Osteoblast (primary cell): ENCODE results near the gene SRPK2. TPM values are rescaled to one million over a fixed set of nuclear protein-coding genes. Genes with fewer than 3 reads are reported as not detected.

Source experiments
- DNase-seq: peaks from one replicate; pipeline ENCODE4 v3.0.0; 2011; ENCODE audit warnings: low spot score, mixed read lengths; ENCODE audit not compliant: insufficient read length; ENCODE audit errors: missing footprints
- H2AFZ ChIP-seq: 2 replicates; pipeline ENCODE4 v1.6.0; 2011; ENCODE audit warnings: mild to moderate bottlenecking, low read length
- H3K27ac ChIP-seq: 2 replicates; pipeline ENCODE4 v1.5.1; 2011; ENCODE audit warnings: mild to moderate bottlenecking, low read depth, low read length, moderate library complexity
- H3K27me3 ChIP-seq: 2 replicates; pipeline ENCODE4 v1.6.0; 2012; ENCODE audit warnings: mild to moderate bottlenecking, control low read depth, inconsistent platforms, low read length, moderate library complexity; ENCODE audit not compliant: insufficient read depth
- H3K36me3 ChIP-seq: 2 replicates; pipeline ENCODE4 v1.5.1; 2011; ENCODE audit warnings: mild to moderate bottlenecking, low read length, control low read depth, moderate library complexity; ENCODE audit not compliant: insufficient read depth
- H3K4me1 ChIP-seq: 2 replicates; pipeline ENCODE4 v1.5.1; 2011; ENCODE audit warnings: mild to moderate bottlenecking, low read length, control low read depth, moderate library complexity; ENCODE audit not compliant: insufficient read depth
- H3K4me2 ChIP-seq: 2 replicates; pipeline ENCODE4 v1.6.0; 2011; ENCODE audit warnings: mild to moderate bottlenecking, low read length; ENCODE audit not compliant: insufficient read depth
- H3K4me3 ChIP-seq: fragments of 200-600 bp; sonication (generic); 3 replicates; pipeline ENCODE4 v1.5.1; 2012; ENCODE audit warnings: mild to moderate bottlenecking, low read length, inconsistent platforms; ENCODE audit not compliant: insufficient read depth
- H3K79me2 ChIP-seq: 2 replicates; pipeline ENCODE4 v1.6.0; 2012; ENCODE audit warnings: mild to moderate bottlenecking, low read length, control low read depth, inconsistent platforms; ENCODE audit not compliant: insufficient read depth
- H3K9me3 ChIP-seq: 2 replicates; pipeline ENCODE4 v1.5.1; 2011; ENCODE audit warnings: low read depth, low read length, control low read depth
- H4K20me1 ChIP-seq: 2 replicates; pipeline ENCODE4 v1.6.0; 2012; ENCODE audit warnings: mild to moderate bottlenecking, low read length, control low read depth; ENCODE audit not compliant: insufficient read depth
- total RNA-seq: library from RNA; depleted of rRNA; stranded (reverse); fragments of >200 nt; gene quantifications from 2 replicates; pipeline ENCODE4 v1.2.3, GENCODE V29; 2012
- TF ChIP-seq, protein P1 (sequence below): IDR thresholded peaks from 2 replicates; pipeline ENCODE4 v1.5.1; 2011; ENCODE audit warnings: mild to moderate bottlenecking, low read depth, low read length, moderate library complexity; ENCODE audit errors: extremely low read depth

SRPK2 gene
- total RNA-seq, 1 donor, result 82.2 TPM

DNA sequence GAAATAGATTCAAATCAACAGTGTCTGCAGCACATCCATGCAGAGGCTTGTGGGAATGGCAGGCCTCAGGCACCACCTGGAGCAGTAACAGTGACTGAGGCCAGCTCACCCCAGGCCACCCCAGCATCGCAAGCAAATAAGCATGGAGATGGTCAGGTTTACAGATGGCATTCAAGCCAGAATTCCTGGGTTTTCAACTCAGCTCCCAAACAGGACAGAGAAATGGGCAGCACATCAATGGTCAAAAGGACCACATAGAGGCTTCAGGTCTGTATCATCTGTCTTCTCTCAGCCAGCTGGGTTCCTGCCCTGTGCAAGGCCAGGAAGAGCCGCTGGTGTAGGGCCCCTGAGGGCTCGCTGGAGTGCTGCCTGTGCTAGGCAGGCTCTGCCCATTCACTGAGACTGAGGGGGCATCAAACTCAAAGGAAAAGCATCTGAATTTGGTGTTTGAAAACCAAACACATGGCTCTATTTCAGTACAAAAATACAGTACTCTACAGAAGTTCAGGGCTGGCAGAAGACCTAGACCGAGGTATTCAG lies 262.2 kb downstream of the SRPK2 start:
- H3K9me3 ChIP-seq, result no peaks in the 10 kb centered on the region
- peaks cover 13% of the 10 kb centered on the region for H3K4me1 ChIP-seq
- peaks cover 24% of the 10 kb centered on the region for H3K79me2 ChIP-seq
- no peak overlapping the region for H3K27ac ChIP-seq
- peak; percentile 73 for DNase-seq
- no peak overlapping the region for H2AFZ ChIP-seq
- peaks cover 18% of the 10 kb centered on the region for H3K36me3 ChIP-seq
- no peaks in the 10 kb centered on the region for H3K27me3 ChIP-seq
- TF ChIP-seq, protein P1, sequence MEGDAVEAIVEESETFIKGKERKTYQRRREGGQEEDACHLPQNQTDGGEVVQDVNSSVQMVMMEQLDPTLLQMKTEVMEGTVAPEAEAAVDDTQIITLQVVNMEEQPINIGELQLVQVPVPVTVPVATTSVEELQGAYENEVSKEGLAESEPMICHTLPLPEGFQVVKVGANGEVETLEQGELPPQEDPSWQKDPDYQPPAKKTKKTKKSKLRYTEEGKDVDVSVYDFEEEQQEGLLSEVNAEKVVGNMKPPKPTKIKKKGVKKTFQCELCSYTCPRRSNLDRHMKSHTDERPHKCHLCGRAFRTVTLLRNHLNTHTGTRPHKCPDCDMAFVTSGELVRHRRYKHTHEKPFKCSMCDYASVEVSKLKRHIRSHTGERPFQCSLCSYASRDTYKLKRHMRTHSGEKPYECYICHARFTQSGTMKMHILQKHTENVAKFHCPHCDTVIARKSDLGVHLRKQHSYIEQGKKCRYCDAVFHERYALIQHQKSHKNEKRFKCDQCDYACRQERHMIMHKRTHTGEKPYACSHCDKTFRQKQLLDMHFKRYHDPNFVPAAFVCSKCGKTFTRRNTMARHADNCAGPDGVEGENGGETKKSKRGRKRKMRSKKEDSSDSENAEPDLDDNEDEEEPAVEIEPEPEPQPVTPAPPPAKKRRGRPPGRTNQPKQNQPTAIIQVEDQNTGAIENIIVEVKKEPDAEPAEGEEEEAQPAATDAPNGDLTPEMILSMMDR, result no peak
- no peak overlapping the region for H3K4me2 ChIP-seq
- no peak overlapping the region for H3K4me3 ChIP-seq
- H4K20me1 ChIP-seq, result peaks cover 12% of the 10 kb centered on the region

GRCh38 chr7:105125745-105126144 lies 263.0 kb downstream of the SRPK2 start:
- DNase-seq, result no peak
- Histone ChIP-seq H3K4me2 (no peak overlapping the region), H3K4me1 (peaks cover 5% of the 10 kb centered on the region), H3K79me2 (peaks cover 19% of the 10 kb centered on the region), H2AFZ (no peak overlapping the region), H3K27ac (no peak overlapping the region), H3K4me3 (no peak overlapping the region), H4K20me1 (peaks cover 7% of the 10 kb centered on the region), H3K9me3 (no peaks in the 10 kb centered on the region), H3K36me3 (peaks cover 18% of the 10 kb centered on the region), H3K27me3 (no peaks in the 10 kb centered on the region)
- TF ChIP-seq, protein P1, result no peak

DNA sequence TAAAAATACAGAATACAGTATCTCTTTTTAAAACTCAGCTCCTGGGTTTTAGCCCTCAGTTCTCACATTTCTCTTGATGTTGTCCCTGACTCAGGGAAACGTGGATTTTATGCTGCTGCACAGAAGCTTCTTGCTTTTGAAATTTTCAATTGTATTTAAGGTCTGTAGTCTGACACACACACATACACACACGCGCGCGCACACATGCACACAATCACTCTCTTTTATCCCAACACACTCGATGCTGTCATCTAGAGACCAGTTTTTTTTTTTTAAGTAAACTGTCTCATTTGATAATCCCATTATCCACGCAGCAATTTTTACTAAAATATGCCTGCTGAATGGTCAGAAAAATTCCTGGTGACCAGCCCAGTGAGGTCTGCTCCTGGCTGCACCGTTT lies 266.1 kb downstream of the SRPK2 start:
- no peak for DNase-seq
- peaks cover 3% of the 10 kb centered on the region for H3K79me2 ChIP-seq
- H4K20me1 ChIP-seq, result no peaks in the 10 kb centered on the region
- peaks cover 16% of the 10 kb centered on the region for H3K36me3 ChIP-seq
- H3K27ac ChIP-seq, result no peak overlapping the region
- peaks cover 7% of the 10 kb centered on the region for H3K4me1 ChIP-seq
- no peak overlapping the region for H3K4me2 ChIP-seq
- TF ChIP-seq, protein P1, result no peak
- H3K4me3 ChIP-seq, result no peak overlapping the region
- H3K27me3 ChIP-seq, result no peaks in the 10 kb centered on the region
- no peak overlapping the region for H2AFZ ChIP-seq
- H3K9me3 ChIP-seq, result no peaks in the 10 kb centered on the region

DNA sequence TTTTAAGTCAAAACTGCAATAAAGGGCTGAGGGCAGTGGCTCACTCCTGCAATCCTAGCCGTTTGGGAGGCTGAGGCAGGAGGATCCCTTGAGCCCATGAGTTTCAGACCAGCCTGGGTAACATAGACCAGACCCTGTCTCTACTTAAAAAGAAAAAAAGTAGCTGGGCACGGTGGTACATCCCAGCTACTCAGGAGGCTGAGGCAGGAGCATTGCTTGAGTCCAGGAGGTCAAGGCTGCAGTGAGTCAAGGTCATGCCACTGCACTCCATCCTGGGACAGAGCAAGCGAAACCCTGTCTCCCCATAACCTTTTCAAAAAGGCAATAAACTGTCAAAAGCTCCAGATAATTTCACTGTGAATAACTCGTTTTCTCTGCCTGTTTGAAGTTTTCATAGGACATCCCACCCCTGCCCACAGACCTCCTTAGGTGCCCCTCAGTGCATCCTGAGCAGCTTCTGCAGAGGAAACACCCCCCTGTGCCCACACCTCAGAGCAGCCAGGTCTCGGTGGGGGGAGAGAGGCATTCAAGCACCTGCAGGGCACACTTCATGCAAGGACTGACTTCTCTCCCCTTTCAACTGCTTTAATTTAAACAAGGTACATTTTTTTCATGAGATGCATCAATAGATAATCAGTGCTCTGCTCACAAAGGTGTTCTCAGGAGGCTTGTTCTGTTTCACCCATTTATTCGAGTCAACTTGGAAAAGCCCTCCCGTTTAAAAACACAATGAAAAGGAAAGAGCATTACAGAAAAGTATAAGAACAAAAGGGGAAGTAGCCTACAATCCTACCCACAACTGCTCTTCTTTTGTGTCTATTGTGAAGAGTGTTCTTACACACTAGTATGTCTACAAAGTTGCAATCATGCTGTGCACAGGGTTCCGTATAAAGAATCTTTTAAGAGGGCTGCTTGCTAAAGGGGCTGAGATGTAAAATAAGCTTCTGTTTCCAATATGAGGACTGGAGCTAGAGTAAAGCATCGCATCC lies 269.8 kb downstream of the SRPK2 start:
- DNase-seq, result no peak

More for the DNA sequence above, 269.8 kb downstream of the SRPK2 start:
- Histone ChIP-seq H3K9me3 (no peaks in the 10 kb centered on the region), H2AFZ (no peak overlapping the region), H3K27me3 (no peaks in the 10 kb centered on the region), H3K4me1 (peaks cover 2% of the 10 kb centered on the region), H3K27ac (no peak overlapping the region), H3K79me2 (peaks cover 2% of the 10 kb centered on the region), H3K4me2 (no peak overlapping the region), H3K36me3 (peaks cover 25% of the 10 kb centered on the region), H4K20me1 (no peaks in the 10 kb centered on the region), H3K4me3 (no peak overlapping the region)
- TF ChIP-seq, protein P1, result no peak
